ENCODE results near the gene SYNJ2. TPM values are rescaled to one million over a fixed set of nuclear protein-coding genes. Genes with fewer than 3 reads are reported as not detected.

Gene SYNJ2
- total and polyA plus RNA-seq, 2 of the 4 experiments (the other 2 are of a cell fraction), result 40.8 to 45.2 TPM

GRCh38 chr6:158029668-158030230, 48.1 kb downstream of the SYNJ2 start:
- dilution Hi-C loops (cut with HindIII; ENCODE audit: low sequenced_read_pairs, unreplicated experiment), result no loop called here
- Histone ChIP-seq H3K27me3 (ENCODE audit: control insufficient read depth, insufficient read depth, low read length) (no peaks in the 10 kb centered on the region), H3K27ac (ENCODE audit: insufficient read depth, low read length) (no peak overlapping the region), H2BK20ac (ENCODE audit: low read depth, low read length) (peak overlapping the region; percentile 42), H2AK5ac (ENCODE audit: low read depth, low read length) (peak overlapping the region; percentile 93), H3K9ac (ENCODE audit: low read depth, low read length) (no peak overlapping the region), H3K4me3 (ENCODE audit: insufficient read depth, low read depth, low read length) (no peak overlapping the region), H3K9me3 (ENCODE audit: control insufficient read depth, insufficient read depth, low read length) (no peaks in the 10 kb centered on the region), H3K14ac (replicated peaks; ENCODE audit: low read depth, low read length) (no peak overlapping the region), H3K36me3 (ENCODE audit: control insufficient read depth, insufficient read depth, low read length) (peaks cover 18% of the 10 kb centered on the region), H2BK120ac (ENCODE audit: low read depth, low read length) (peak overlapping the region; percentile 50), H4K5ac (ENCODE audit: low read depth, low read length) (0 out of 2 replicates have a peak overlapping the region, but pooled peaks have one; percentile 6), H3K56ac (ENCODE audit: extremely low read depth, insufficient read depth, low read length) (no peak overlapping the region), H3K4ac (ENCODE audit: low read depth, low read length) (peak overlapping the region; percentile 93), H3K23ac (ENCODE audit: low read depth, low read length) (no peak overlapping the region), H3K18ac (ENCODE audit: low read depth, low read length) (no peak overlapping the region; the same call in 1 of the 2 replicates), H2AK9ac (replicated peaks; ENCODE audit: low read depth, low read length, poor library complexity) (no peak overlapping the region), H3K4me2 (ENCODE audit: low read depth, low read length) (no peak overlapping the region), H4K8ac (ENCODE audit: low read depth in 2 of 2, low read length in 2 of 2) (peak overlapping the region; percentile 18 to 73; a peak in 2 of 4 replicates), H3K4me1 (ENCODE audit: control insufficient read depth, insufficient read depth, low read length) (peaks cover 56% of the 10 kb centered on the region), H3K79me1 (ENCODE audit: low read depth in 1 of 2, low read length in 2 of 2) (peaks cover 44 to 88% of the 10 kb centered on the region in 2 experiments), H2BK15ac (ENCODE audit: low read depth, low read length) (peak overlapping the region; percentile 97; the same call in 1 of the 3 replicates), H4K91ac (ENCODE audit: insufficient read depth, low read depth, low read length) (peak overlapping the region; percentile 76), H4K20me1 (ENCODE audit: insufficient read depth, low read length) (no peaks in the 10 kb centered on the region), H2BK5ac (ENCODE audit: low read depth, low read length, poor library complexity, severe bottlenecking) (peak overlapping the region; percentile 5), H3K9me1 (ENCODE audit: insufficient read depth, low read length) (peaks cover 36% of the 10 kb centered on the region), H2AFZ (replicated peaks; ENCODE audit: low read length, poor library complexity) (no peak overlapping the region)
- no TSS peak for BruUV-seq (replicated peaks)
- intact Hi-C loops (cut with micrococcal nuclease), result no loop called here
- ChIA-PET CTCF (interaction anchor here (0.6 kb wide), 1 partner anchor 1113 kb away, joined by 3 read pairs; no protein-coding TSS in a partner anchor), POLR2A (ENCODE audit: unreplicated experiment) (no interaction called here)
- in situ Hi-C loops (cut with MboI; ENCODE audit: low sequenced_read_pairs), result no loop called here
- no peak for DNase-seq
- TF ChIP-seq MAZ (IDR thresholded peaks at IDR 0.05; ENCODE audit: borderline replicate concordance, low read depth, low read length) (no peak), CEBPB (IDR thresholded peaks at IDR 0.05; ENCODE audit: low read depth, low read length) (no peak), MXI1 (IDR thresholded peaks at IDR 0.05; ENCODE audit: borderline replicate concordance, low read depth, low read length) (no peak), SMC3 (IDR thresholded peaks at IDR 0.05; ENCODE audit: low read depth, low read length) (no peak), MAFK (IDR thresholded peaks at IDR 0.05; ENCODE audit: low read depth, low read length) (no peak), CTCF (conservative IDR thresholded peaks at IDR 0.05; ENCODE audit: low read depth, low read length) (no peak), RFX5 (IDR thresholded peaks at IDR 0.05; ENCODE audit: low read depth, low read length) (no peak), NFE2L2 (IDR thresholded peaks at IDR 0.05; ENCODE audit: low read depth, low read length) (no peak), CHD1 (IDR thresholded peaks at IDR 0.05; ENCODE audit: low read depth, low read length) (no peak), BHLHE40 (IDR thresholded peaks at IDR 0.05; ENCODE audit: low read depth, low read length) (no peak), POLR2A (IDR thresholded peaks at IDR 0.05; ENCODE audit: low read depth, low read length) (no peak), RCOR1 (IDR thresholded peaks at IDR 0.05; ENCODE audit: insufficient replicate concordance, low read length) (no peak), FOS (IDR thresholded peaks at IDR 0.05; ENCODE audit: low read depth, low read length) (no peak), RAD21 (IDR thresholded peaks at IDR 0.05; ENCODE audit: low read length) (no peak)
- TF ChIP-seq, protein P1, sequence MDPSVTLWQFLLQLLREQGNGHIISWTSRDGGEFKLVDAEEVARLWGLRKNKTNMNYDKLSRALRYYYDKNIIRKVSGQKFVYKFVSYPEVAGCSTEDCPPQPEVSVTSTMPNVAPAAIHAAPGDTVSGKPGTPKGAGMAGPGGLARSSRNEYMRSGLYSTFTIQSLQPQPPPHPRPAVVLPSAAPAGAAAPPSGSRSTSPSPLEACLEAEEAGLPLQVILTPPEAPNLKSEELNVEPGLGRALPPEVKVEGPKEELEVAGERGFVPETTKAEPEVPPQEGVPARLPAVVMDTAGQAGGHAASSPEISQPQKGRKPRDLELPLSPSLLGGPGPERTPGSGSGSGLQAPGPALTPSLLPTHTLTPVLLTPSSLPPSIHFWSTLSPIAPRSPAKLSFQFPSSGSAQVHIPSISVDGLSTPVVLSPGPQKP (IDR thresholded peaks at IDR 0.05; ENCODE audit: borderline replicate concordance, low read depth, low read length), result no peak
- TF ChIP-seq, protein P2, sequence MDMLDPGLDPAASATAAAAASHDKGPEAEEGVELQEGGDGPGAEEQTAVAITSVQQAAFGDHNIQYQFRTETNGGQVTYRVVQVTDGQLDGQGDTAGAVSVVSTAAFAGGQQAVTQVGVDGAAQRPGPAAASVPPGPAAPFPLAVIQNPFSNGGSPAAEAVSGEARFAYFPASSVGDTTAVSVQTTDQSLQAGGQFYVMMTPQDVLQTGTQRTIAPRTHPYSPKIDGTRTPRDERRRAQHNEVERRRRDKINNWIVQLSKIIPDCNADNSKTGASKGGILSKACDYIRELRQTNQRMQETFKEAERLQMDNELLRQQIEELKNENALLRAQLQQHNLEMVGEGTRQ (IDR thresholded peaks at IDR 0.05; ENCODE audit: low read depth, low read length), result no peak
- ATAC-seq (ENCODE audit: low read depth), result no peak
- 87% methylated on average over 2 of the region's 10 CpGs; no CpG with 5 or more reads in 1 of the 2 experiments for WGBS, 2 experiments (ENCODE audit: extremely low coverage in 2 of 2, insufficient read length in 1 of 2)
